HCT116 (cell line): Measurements from ENCODE around the gene SLC25A25. TPM values are rescaled to one million over a fixed set of nuclear protein-coding genes. Genes with fewer than 3 reads are reported as not detected.

Experiments
- ATF3 ChIP-seq: IDR thresholded peaks from 2 replicates; pipeline ENCODE4 v1.6.1; 2012
- CBX3 ChIP-seq: IDR thresholded peaks from 2 replicates; pipeline ENCODE4 v1.6.1; 2012; ENCODE audit warnings: low read depth
- CTCF ChIP-seq, 3 experiments: fragments of 200-600 bp in 1 of 3; sonication (generic) in 1 of 3; IDR thresholded peaks in 2 of 3; conservative IDR thresholded peaks in 1 of 3; 2 replicates each; pipeline ENCODE4 v1.5.1; 2012 to 2017; ENCODE audit warnings: low read depth in 2 of 3, low read length in 2 of 3, antibody characterized with exemption in 1 of 3, borderline replicate concordance in 1 of 3, control low read depth in 1 of 3, mild to moderate bottlenecking in 1 of 3, mixed read lengths in 1 of 3, mixed run types in 1 of 3, moderate library complexity in 1 of 3; ENCODE audit not compliant: insufficient read depth in 1 of 3
- EGR1 ChIP-seq: IDR thresholded peaks from 2 replicates; pipeline ENCODE4 v1.6.1; 2012; ENCODE audit warnings: low read depth
- ELF1 ChIP-seq: IDR thresholded peaks from 2 replicates; pipeline ENCODE4 v1.6.1; 2012; ENCODE audit warnings: low read depth, borderline replicate concordance
- EZH2 ChIP-seq: fragments of 200-600 bp; sonication (generic); IDR thresholded peaks from 2 replicates; pipeline ENCODE4 v1.6.1; 2017; ENCODE audit warnings: antibody characterized with exemption, mixed run types
- EZH2phosphoT487 ChIP-seq: fragments of 200-600 bp; IDR thresholded peaks from 2 replicates; pipeline ENCODE4 v1.6.1; 2018; ENCODE audit warnings: antibody characterized with exemption, borderline replicate concordance
- FOSL1 ChIP-seq: IDR thresholded peaks from 2 replicates; pipeline ENCODE4 v1.6.1; 2012; ENCODE audit warnings: low read depth
- POLR2A ChIP-seq: IDR thresholded peaks from 2 replicates; pipeline ENCODE4 v1.7.0; 2011; ENCODE audit warnings: borderline replicate concordance; ENCODE audit not compliant: insufficient read depth, insufficient read length; ENCODE audit errors: extremely low read depth
- POLR2AphosphoS5 ChIP-seq: IDR thresholded peaks from 2 replicates; pipeline ENCODE4 v1.6.1; 2011; ENCODE audit warnings: mild to moderate bottlenecking, low read depth, low read length, moderate library complexity
- RAD21 ChIP-seq: IDR thresholded peaks from 2 replicates; pipeline ENCODE4 v1.6.1; 2012; ENCODE audit warnings: low read depth, mild to moderate bottlenecking
- SRF ChIP-seq: IDR thresholded peaks from 2 replicates; pipeline ENCODE4 v1.6.1; 2012; ENCODE audit warnings: low read depth
- TCF7L2 ChIP-seq: IDR thresholded peaks from 2 replicates; pipeline ENCODE4 v1.7.0; 2011; ENCODE audit warnings: borderline replicate concordance, inconsistent platforms; ENCODE audit not compliant: insufficient read depth, insufficient read length; ENCODE audit errors: extremely low read depth
- YY1 ChIP-seq: IDR thresholded peaks from 2 replicates; pipeline ENCODE4 v1.6.1; 2011; ENCODE audit warnings: low read length, low read depth, moderate library complexity, mild to moderate bottlenecking; ENCODE audit not compliant: insufficient replicate concordance; ENCODE audit errors: extremely low read depth
- ZFX ChIP-seq: fragments of 450-650 bp; IDR thresholded peaks from 2 replicates; pipeline ENCODE4 v1.6.1; 2017
- ZNF274 ChIP-seq: fragments of 200-500 bp; sonication (Bioruptor generic); IDR thresholded peaks from 2 replicates; pipeline ENCODE4 v1.6.1; 2014; ENCODE audit warnings: mild to moderate bottlenecking, low read depth, low read length, inconsistent platforms
- total RNA-seq: library from RNA; stranded (reverse); gene quantifications from one replicate; pipeline ENCODE4 v1.2.1, GENCODE V29; 2021; ENCODE audit not compliant: unreplicated experiment

Gene SLC25A25
- total RNA-seq, 1 experiment from 2014 or later, result 15.3 TPM

- TF ChIP-seq RAD21 (no peak), ELF1 (no peak), POLR2A (no peak), EZH2 (no peak), EZH2phosphoT487 (no peak), FOSL1 (no peak), CBX3 (no peak), POLR2AphosphoS5 (peak; percentile 74), YY1 (no peak), SRF (no peak), ZNF274 (no peak), TCF7L2 (no peak), ATF3 (no peak), EGR1 (0 out of 2 replicates have a peak, but pooled peaks have one; percentile 43), CTCF (IDR thresholded peaks at IDR 0.05 in 2 of 3, conservative IDR thresholded peaks at IDR 0.05 in 1 of 3; ENCODE audit: borderline replicate concordance in 1 of 3, insufficient read depth in 1 of 3, low read depth in 2 of 3, low read length in 2 of 3) (no peak), ZFX (no peak)
These were observed 30.5 kb downstream of the SLC25A25 start (continued) for GRCh38 chr9:128098297-128099230.
